ENCODE measurements around the gene CHODL.

Gene CHODL

GRCh38 chr21:18244671-18245463 is at the start of gene CHODL:
CHODL (plus strand) TSS chr21:18244833; CDS start chr21:18245224, 391 bp downstream.
- Mint-ChIP-seq H3K4me3 (no peak within 1 kb of the TSS), H3K9me3 (no peaks in the 10 kb centered on the region), H3K36me3 (no peaks in the 10 kb centered on the region), H3K27me3 (peaks cover 4% of the 10 kb centered on the region), H3K27ac (no peak within 1 kb of the TSS), H3K4me1 (no peaks in the 10 kb centered on the region)
- ATAC-seq (ENCODE audit: low read depth) (no peak), DNase-seq (ENCODE audit: low spot score in 2 of 2) (no peak)

GRCh38 chr21:18204931-18205330 is 39.7 kb upstream of the CHODL start:
- H3K4me3 Mint-ChIP-seq, result no peak overlapping the region
- H3K36me3 Mint-ChIP-seq, result no peaks in the 10 kb centered on the region
- H3K4me1 Mint-ChIP-seq, result no peaks in the 10 kb centered on the region
- H3K27me3 Mint-ChIP-seq, result no peaks in the 10 kb centered on the region
- ATAC-seq (ENCODE audit: low read depth), result no peak
- H3K9me3 Mint-ChIP-seq, result peaks cover 10% of the 10 kb centered on the region
- H3K27ac Mint-ChIP-seq, result no peak overlapping the region
- DNase-seq (ENCODE audit: low spot score in 2 of 2), result no peak

- ATAC-seq (ENCODE audit: low read depth) (no peak), DNase-seq (ENCODE audit: low spot score in 2 of 2) (no peak)
- Mint-ChIP-seq H3K9me3 (peaks cover 11% of the 10 kb centered on the region), H3K36me3 (peaks cover 2% of the 10 kb centered on the region), H3K4me1 (no peaks in the 10 kb centered on the region), H3K4me3 (no peak overlapping the region), H3K27ac (no peak overlapping the region), H3K27me3 (no peaks in the 10 kb centered on the region)
Measured at GRCh38 chr21:18218331-18218730, 26.3 kb upstream of the CHODL start.

- H3K36me3 Mint-ChIP-seq, result peaks cover 2% of the 10 kb centered on the region
- H3K4me1 Mint-ChIP-seq, result no peaks in the 10 kb centered on the region
- H3K9me3 Mint-ChIP-seq, result peaks cover 11% of the 10 kb centered on the region
- DNase-seq (ENCODE audit: low spot score in 2 of 2) (no peak), ATAC-seq (ENCODE audit: low read depth) (no peak)
- no peaks in the 10 kb centered on the region for H3K27me3 Mint-ChIP-seq
- no peak overlapping the region for H3K27ac Mint-ChIP-seq
- no peak overlapping the region for H3K4me3 Mint-ChIP-seq
Measured at GRCh38 chr21:18220498-18220897, 24.1 kb upstream of the CHODL start.

- Mint-ChIP-seq H3K4me3 (no peak overlapping the region), H3K4me1 (no peaks in the 10 kb centered on the region), H3K9me3 (peaks cover 9% of the 10 kb centered on the region), H3K27ac (no peak overlapping the region), H3K27me3 (no peaks in the 10 kb centered on the region), H3K36me3 (peaks cover 2% of the 10 kb centered on the region)
- no peak for DNase-seq (ENCODE audit: low spot score in 2 of 2)
- no peak for ATAC-seq (ENCODE audit: low read depth)
Measured at GRCh38 chr21:18222346-18222745, 22.3 kb upstream of the CHODL start.

GRCh38 chr21:18228060-18228739 is 16.4 kb upstream of the CHODL start:
- ATAC-seq (ENCODE audit: low read depth), result no peak
- no peaks in the 10 kb centered on the region for H3K4me1 Mint-ChIP-seq
- H3K27me3 Mint-ChIP-seq, result no peaks in the 10 kb centered on the region

GRCh38 chr21:18235545-18235944 is 9.1 kb upstream of the CHODL start:
- Mint-ChIP-seq H3K4me3 (no peak overlapping the region), H3K27ac (no peak overlapping the region), H3K27me3 (no peaks in the 10 kb centered on the region), H3K36me3 (no peaks in the 10 kb centered on the region), H3K9me3 (peaks cover 4% of the 10 kb centered on the region), H3K4me1 (no peaks in the 10 kb centered on the region)
- ATAC-seq (ENCODE audit: low read depth) (no peak), DNase-seq (ENCODE audit: low spot score in 2 of 2) (no peak)

More at GRCh38 chr21:18228060-18228739, 16.4 kb upstream of the CHODL start:
- H3K36me3 Mint-ChIP-seq, result no peaks in the 10 kb centered on the region
- DNase-seq (ENCODE audit: low spot score in 2 of 2), result no peak
- no peak overlapping the region for H3K4me3 Mint-ChIP-seq
- no peaks in the 10 kb centered on the region for H3K9me3 Mint-ChIP-seq
- no peak overlapping the region for H3K27ac Mint-ChIP-seq

GRCh38 chr21:18245464-18245967 is 883 bp downstream of the CHODL start:
- H3K36me3 Mint-ChIP-seq, result no peaks in the 10 kb centered on the region
- peaks cover 4% of the 10 kb centered on the region for H3K27me3 Mint-ChIP-seq
- no peaks in the 10 kb centered on the region for H3K4me1 Mint-ChIP-seq
- H3K27ac Mint-ChIP-seq, result no peak overlapping the region
- H3K4me3 Mint-ChIP-seq, result no peak overlapping the region
- no peaks in the 10 kb centered on the region for H3K9me3 Mint-ChIP-seq
- DNase-seq (ENCODE audit: low spot score in 2 of 2) (no peak), ATAC-seq (ENCODE audit: low read depth) (no peak)

GRCh38 chr21:18248171-18248570 is 3.5 kb downstream of the CHODL start:
- no peaks in the 10 kb centered on the region for H3K36me3 Mint-ChIP-seq
- no peaks in the 10 kb centered on the region for H3K9me3 Mint-ChIP-seq
- no peak overlapping the region for H3K4me3 Mint-ChIP-seq
- H3K27ac Mint-ChIP-seq, result no peak overlapping the region
- H3K4me1 Mint-ChIP-seq, result no peaks in the 10 kb centered on the region
- peaks cover 4% of the 10 kb centered on the region for H3K27me3 Mint-ChIP-seq
- no peak for DNase-seq (ENCODE audit: low spot score in 2 of 2)
- ATAC-seq (ENCODE audit: low read depth), result no peak

GRCh38 chr21:18249672-18250071 is 5.0 kb downstream of the CHODL start:
- peaks cover 2% of the 10 kb centered on the region for H3K27me3 Mint-ChIP-seq
- H3K4me1 Mint-ChIP-seq, result no peaks in the 10 kb centered on the region
- no peaks in the 10 kb centered on the region for H3K9me3 Mint-ChIP-seq
- H3K36me3 Mint-ChIP-seq, result no peaks in the 10 kb centered on the region
- DNase-seq (ENCODE audit: low spot score in 2 of 2), result no peak
- no peak for ATAC-seq (ENCODE audit: low read depth)
- H3K4me3 Mint-ChIP-seq, result no peak overlapping the region
- H3K27ac Mint-ChIP-seq, result no peak overlapping the region

GRCh38 chr21:18251065-18251464 is 6.4 kb downstream of the CHODL start:
- Mint-ChIP-seq H3K27me3 (no peaks in the 10 kb centered on the region), H3K9me3 (no peaks in the 10 kb centered on the region), H3K36me3 (no peaks in the 10 kb centered on the region), H3K4me1 (no peaks in the 10 kb centered on the region), H3K27ac (no peak overlapping the region), H3K4me3 (no peak overlapping the region)
- ATAC-seq (ENCODE audit: low read depth) (no peak), DNase-seq (ENCODE audit: low spot score in 2 of 2) (no peak)

GRCh38 chr21:18252256-18252655 is 7.6 kb downstream of the CHODL start:
- DNase-seq (ENCODE audit: low spot score in 2 of 2) (no peak), ATAC-seq (ENCODE audit: low read depth) (no peak)
- Mint-ChIP-seq H3K9me3 (no peaks in the 10 kb centered on the region), H3K4me1 (no peaks in the 10 kb centered on the region), H3K27ac (no peak overlapping the region), H3K27me3 (no peaks in the 10 kb centered on the region), H3K4me3 (no peak overlapping the region), H3K36me3 (no peaks in the 10 kb centered on the region)

- no peaks in the 10 kb centered on the region for H3K36me3 Mint-ChIP-seq
- no peaks in the 10 kb centered on the region for H3K4me1 Mint-ChIP-seq
- ATAC-seq (ENCODE audit: low read depth) (no peak), DNase-seq (ENCODE audit: low spot score in 2 of 2) (no peak)
- H3K4me3 Mint-ChIP-seq, result no peak overlapping the region
- no peaks in the 10 kb centered on the region for H3K9me3 Mint-ChIP-seq
- H3K27me3 Mint-ChIP-seq, result no peaks in the 10 kb centered on the region
- no peak overlapping the region for H3K27ac Mint-ChIP-seq
Measured at GRCh38 chr21:18252680-18253079, 8.0 kb downstream of the CHODL start.

- Mint-ChIP-seq H3K36me3 (no peaks in the 10 kb centered on the region), H3K9me3 (no peaks in the 10 kb centered on the region), H3K4me1 (no peaks in the 10 kb centered on the region), H3K27me3 (no peaks in the 10 kb centered on the region), H3K4me3 (no peak overlapping the region), H3K27ac (no peak overlapping the region)
- DNase-seq (ENCODE audit: low spot score in 2 of 2), result no peak
- no peak for ATAC-seq (ENCODE audit: low read depth)
Measured at GRCh38 chr21:18253221-18253620, 8.6 kb downstream of the CHODL start.
